GM19351 (cell line): ENCODE measurements around the gene RAC3.
"Not testable (repeated sequence)": the region's sequence is repeated elsewhere in the genome, so short reads cannot be mapped to it uniquely, and the experiment has no call there.

Experiments used
- ATAC-seq: cut with Tn5 transposase; IDR thresholded peaks from one replicate; pipeline ENCODE4 v1.9.1; 2021; ENCODE audit warnings: mild to moderate bottlenecking, moderate library complexity; ENCODE audit not compliant: unreplicated experiment

RAC3 gene

GRCh38 chr17:82037889-82038195 lies 6.4 kb downstream of the RAC3 start:
- ATAC-seq: no peak

- ATAC-seq: not testable (repeated sequence)
These were observed 7.4 kb downstream of the RAC3 start for GRCh38 chr17:82038796-82039409.

GRCh38 chr17:82039695-82040299 lies 8.3 kb downstream of the RAC3 start:
- no peak for ATAC-seq

- ATAC-seq: no peak
These were observed 9.8 kb downstream of the RAC3 start for GRCh38 chr17:82041144-82041814.

GRCh38 chr17:82042649-82043048 lies 11.2 kb downstream of the RAC3 start:
- no peak for ATAC-seq

- no peak for ATAC-seq
These were observed 12.0 kb downstream of the RAC3 start for GRCh38 chr17:82043507-82043906.

- ATAC-seq: no peak
These were observed 14.5 kb downstream of the RAC3 start for GRCh38 chr17:82045936-82046484.

- ATAC-seq: no peak
These were observed 15.4 kb downstream of the RAC3 start for GRCh38 chr17:82046903-82047302.

- ATAC-seq: no peak
These were observed 15.9 kb downstream of the RAC3 start for GRCh38 chr17:82047379-82047778.

GRCh38 chr17:82047914-82048570 lies 16.6 kb downstream of the RAC3 start:
- ATAC-seq: no peak

- ATAC-seq: no peak
These were observed 17.1 kb downstream of the RAC3 start for GRCh38 chr17:82048571-82048971.

GRCh38 chr17:82049106-82049505 lies 17.6 kb downstream of the RAC3 start:
- ATAC-seq: no peak

GRCh38 chr17:82049521-82049971 lies 18.1 kb downstream of the RAC3 start:
- ATAC-seq: no peak

GRCh38 chr17:82050152-82050760 lies 18.8 kb downstream of the RAC3 start:
- ATAC-seq: no peak

GRCh38 chr17:82050761-82051641 lies 19.5 kb downstream of the RAC3 start:
- no peak for ATAC-seq

GRCh38 chr17:82051776-82052637 lies 20.5 kb downstream of the RAC3 start, which contains the start of the genes GPS1 and RFNG:
GPS1 (plus strand) TSS chr17:82051898; CDS start chr17:82051932, 34 bp downstream.
RFNG (minus strand) TSS chr17:82051811; CDS start chr17:82051766, 45 bp downstream.
- ATAC-seq: no peak

GRCh38 chr17:82052638-82053059 lies 21.2 kb downstream of the RAC3 start:
- no peak for ATAC-seq

- no peak for ATAC-seq
These were observed 21.7 kb downstream of the RAC3 start for GRCh38 chr17:82053130-82053529.
